Occipital lobe (tissue), 2 donors: ENCODE results near the gene PFKFB3. TPM values are rescaled to one million over a fixed set of nuclear protein-coding genes. Genes with fewer than 3 reads are reported as not detected.
A peak's percentile ranks its signal among the peaks of the same experiment; 100 is the strongest.

ENCODE experiments used
- DNase-seq: peaks from one replicate; lab custom pipeline; 2025; lab: John Stamatoyannopoulos, UW
- total RNA-seq: library from RNA; depleted of rRNA; stranded (reverse); fragments of >200 nt; gene quantifications from one replicate; pipeline ENCODE4 v1.2.3, GENCODE V29; 2014

PFKFB3 gene
- total RNA-seq, 1 donor from 2014 or later, result 21.4 TPM

DNA sequence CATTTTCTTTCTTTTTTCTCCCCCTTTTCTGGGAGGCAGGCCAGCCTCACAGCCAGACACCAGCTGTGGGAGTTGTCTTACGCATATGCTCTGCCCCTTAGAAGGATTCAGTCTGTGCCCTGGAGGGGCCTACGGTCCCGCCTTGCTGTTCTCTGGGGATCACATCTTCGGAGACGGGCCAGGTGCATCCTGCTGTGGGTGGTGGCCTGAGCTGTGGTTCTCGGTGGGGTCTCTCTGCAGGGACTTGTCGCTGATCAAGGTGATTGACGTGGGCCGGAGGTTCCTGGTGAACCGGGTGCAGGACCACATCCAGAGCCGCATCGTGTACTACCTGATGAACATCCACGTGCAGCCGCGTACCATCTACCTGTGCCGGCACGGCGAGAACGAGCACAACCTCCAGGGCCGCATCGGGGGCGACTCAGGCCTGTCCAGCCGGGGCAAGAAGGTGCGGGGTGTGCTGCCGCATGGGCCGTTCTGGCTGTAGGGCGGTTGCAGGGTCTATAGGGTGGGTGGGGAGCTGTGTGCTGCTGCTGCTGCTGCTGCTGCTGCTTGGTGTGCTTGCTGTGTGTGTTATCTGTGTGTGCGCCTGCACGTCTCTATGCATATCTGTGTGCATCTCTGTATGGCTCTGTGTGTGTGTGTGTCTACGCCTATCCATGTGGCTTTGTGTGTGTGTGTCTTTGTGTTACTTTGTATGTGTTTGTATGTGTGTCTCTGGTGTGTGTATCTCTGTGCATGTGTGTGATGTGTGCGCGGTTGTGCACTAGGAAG is 17.9 kb downstream of the PFKFB3 start:
- no peak for DNase-seq

DNA sequence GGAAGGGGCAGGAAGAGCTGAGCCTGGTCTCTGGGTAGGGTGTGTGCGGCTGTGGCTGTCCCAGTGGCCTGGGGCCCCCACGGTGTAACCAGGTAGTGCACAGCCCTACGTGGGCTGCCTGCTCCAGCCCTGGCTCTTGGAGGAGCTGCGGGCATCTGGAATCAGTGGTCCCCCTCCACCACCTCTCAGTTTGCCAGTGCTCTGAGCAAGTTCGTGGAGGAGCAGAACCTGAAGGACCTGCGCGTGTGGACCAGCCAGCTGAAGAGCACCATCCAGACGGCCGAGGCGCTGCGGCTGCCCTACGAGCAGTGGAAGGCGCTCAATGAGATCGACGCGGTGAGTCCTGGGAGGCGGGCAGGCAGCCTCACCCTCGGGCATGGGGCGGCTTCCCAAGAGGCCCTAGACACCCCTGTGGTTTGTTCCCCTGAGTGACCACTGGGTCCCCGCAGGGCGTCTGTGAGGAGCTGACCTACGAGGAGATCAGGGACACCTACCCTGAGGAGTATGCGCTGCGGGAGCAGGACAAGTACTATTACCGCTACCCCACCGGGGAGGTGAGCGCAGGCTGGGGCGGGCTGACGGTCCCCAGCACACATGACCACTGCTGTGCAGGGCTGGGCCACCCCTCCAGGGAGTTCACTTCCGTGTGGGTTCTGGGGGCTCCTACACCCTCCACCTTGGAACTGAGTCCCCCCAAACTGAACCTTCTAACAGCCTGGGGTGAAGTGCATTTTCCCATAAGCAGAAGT is 18.6 kb downstream of the PFKFB3 start:
- no peak for DNase-seq

DNA sequence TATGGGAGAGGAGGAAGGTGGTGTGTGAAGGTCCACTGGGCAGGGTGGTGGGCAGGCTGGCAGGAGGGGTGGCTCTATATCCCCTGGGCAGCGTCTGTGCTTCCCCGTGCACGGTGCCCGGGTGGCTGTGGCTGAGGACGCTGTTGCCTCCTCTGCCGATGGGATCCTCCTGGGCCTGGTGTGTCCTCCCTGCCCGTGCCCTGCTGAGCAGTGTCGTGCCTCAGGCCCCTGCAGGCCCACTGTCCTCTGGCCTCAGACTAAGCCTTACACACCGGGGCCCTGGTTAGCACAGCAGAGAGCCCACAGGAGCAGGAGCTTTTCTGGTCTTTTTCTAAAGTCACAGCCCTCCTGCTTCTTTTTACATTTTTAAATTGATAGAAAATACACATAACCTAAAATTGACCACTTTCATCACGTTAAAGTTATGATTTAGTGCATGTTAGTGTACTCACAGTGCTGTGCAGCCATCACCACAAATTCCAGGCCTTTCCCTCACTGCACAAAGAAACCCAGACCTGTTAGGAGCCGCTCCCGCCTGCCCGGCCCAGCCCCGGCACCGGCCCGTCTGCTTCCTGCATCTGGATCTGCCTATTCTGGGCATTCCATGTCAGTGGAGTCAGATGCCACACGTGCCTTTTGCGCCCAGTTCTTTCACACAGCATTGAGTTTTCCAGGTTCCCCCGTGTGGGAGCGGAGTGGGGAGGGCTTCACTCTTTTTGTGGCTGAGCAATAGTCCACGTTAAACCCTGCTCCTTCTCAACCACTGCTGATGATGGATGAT is 19.4 kb downstream of the PFKFB3 start:
- DNase-seq, result no peak

DNA sequence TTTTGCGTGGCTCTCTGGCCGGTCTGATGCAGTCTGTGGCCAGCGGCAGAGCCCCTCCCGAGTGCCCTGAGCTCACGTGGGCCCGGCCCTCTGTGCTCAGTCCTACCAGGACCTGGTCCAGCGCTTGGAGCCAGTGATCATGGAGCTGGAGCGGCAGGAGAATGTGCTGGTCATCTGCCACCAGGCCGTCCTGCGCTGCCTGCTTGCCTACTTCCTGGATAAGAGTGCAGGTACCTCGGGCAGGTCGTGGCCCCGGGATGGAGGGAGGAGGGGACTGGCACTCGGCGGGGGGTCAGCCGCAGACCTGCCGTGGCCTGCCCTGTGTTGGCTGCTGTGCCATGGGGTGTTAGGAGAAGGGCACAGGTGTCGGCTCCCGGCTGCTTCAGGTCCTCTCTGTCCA is 20.0 kb downstream of the PFKFB3 start:
- DNase-seq, result no peak

- no peak for DNase-seq
These were observed 21.2 kb downstream of the PFKFB3 start for GRCh38 chr10:6223981-6224380.

GRCh38 chr10:6224781-6225180 is 22.0 kb downstream of the PFKFB3 start:
- no peak for DNase-seq

DNA sequence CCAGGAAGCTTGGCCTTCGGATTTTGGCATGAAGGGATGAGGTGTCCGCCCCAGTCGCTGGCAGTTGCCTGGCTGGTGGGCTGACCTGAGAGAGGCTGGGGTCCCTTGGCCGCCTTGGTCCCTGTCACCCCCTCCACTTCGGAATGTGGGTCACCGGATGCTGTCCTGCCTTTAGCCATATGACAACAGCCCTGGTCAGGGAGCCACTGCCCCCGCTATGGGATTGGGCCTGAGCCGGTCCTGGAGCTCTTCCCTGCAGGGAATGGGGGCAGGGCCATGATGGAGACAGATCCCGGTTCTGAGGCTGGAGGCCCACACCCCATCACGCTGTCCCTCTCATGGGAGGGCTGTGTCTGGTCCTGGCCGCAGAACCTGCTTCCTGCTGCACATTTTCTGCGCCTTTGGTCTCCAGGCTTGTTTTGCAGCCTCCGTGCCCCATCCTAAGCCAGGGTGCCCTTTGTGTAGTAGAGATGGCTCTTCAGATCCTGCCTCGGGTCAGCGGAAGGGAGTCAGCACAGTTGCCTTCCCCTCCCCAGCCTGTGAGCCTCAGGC is 22.6 kb downstream of the PFKFB3 start:
- DNase-seq, result no peak

- peak; percentile 23 for DNase-seq
These were observed 23.5 kb downstream of the PFKFB3 start for GRCh38 chr10:6226216-6226615.

- no peak for DNase-seq
These were observed 24.6 kb downstream of the PFKFB3 start for GRCh38 chr10:6227346-6227745.

DNA sequence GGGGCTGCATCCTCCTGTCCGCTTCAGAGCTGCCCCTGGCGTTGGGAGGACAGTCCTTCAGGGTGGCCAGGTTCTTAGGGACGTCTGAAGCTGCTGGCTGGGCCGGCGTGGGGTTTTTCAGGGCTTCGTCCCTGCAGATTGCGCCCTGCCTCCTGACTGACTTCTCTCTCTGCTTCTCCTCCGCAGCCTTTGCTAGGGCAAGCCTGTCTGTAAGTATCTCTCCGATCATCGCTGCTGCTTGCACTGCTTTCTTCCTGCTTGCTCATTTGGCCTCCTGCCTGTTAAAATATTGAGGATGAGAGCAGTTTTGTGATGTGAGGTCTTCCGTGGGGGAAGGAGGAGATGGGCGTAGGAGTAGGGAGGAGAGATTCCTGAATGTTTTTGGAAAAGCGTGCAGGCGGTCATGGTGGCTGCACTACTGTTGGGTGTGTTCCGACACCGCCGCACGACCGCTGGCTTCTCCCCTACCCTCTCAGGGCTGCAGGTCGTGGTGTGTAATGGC is 25.3 kb downstream of the PFKFB3 start:
- peak; percentile 35 for DNase-seq

DNA sequence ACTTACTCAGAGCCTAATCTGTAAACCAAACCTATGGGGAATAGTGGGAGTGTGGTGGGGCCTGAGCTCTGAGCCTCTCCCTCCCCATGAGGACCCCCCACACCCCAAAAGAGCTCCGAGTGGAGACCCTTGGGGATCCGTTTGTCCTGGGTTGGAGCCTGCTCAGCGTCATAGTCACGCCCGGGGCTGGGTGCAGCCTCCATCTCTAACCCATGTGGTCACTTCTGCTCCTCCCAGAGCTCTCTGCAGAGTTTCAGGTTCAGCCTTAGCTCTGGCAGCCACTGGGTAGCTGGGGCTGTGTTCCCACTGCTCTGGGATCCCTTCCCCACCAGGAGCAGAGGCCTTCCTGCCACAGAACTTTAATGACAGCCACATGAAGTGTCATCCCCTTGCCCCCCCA is 25.9 kb downstream of the PFKFB3 start:
- no peak for DNase-seq

GRCh38 chr10:6229290-6229689 is 26.6 kb downstream of the PFKFB3 start:
- DNase-seq, result no peak

DNA sequence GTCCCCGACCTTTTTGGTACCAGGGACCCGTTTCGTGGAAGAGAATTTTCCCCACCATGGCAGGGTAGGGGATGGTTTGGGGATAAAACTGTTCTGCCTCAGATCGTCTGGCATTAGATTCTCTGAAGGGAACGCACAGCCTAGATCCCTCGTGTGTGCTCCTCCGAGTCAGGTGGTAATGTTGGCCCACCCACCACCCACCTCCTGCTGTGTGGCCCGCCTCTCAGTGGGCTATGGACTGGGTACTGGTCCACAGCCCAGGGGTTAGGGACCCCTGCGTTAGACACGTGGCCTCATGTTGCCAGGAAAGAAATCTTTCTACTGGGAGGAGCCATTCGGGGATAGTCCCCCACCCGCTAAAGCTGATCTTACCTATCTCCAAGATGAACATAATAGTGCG is 27.0 kb downstream of the PFKFB3 start:
- no peak for DNase-seq

GRCh38 chr10:6230315-6230714 is 27.6 kb downstream of the PFKFB3 start:
- no peak for DNase-seq

- no peak for DNase-seq
These were observed 28.4 kb downstream of the PFKFB3 start for GRCh38 chr10:6231146-6231545.

DNA sequence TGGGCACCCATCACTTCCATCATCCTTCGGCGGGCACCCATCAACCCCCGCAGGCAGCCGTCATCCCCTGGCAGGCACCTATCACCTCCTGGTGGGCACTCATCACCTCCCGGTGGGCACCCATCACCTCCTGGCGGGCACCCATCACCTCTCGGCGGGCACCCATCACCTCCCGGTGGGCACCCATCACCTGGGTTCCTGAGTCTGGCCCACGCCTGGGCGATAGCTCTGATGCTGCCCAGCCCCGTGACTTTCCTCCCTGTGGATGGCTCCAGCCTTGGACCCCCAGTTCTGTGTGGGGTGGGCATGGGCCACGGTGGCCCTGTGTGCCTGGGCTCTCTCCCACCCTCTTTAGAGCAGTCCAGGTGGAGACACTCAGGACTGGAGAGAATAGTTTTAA is 29.0 kb downstream of the PFKFB3 start:
- DNase-seq, result no peak

GRCh38 chr10:6232225-6232807 is 29.6 kb downstream of the PFKFB3 start:
- DNase-seq, result no peak

DNA sequence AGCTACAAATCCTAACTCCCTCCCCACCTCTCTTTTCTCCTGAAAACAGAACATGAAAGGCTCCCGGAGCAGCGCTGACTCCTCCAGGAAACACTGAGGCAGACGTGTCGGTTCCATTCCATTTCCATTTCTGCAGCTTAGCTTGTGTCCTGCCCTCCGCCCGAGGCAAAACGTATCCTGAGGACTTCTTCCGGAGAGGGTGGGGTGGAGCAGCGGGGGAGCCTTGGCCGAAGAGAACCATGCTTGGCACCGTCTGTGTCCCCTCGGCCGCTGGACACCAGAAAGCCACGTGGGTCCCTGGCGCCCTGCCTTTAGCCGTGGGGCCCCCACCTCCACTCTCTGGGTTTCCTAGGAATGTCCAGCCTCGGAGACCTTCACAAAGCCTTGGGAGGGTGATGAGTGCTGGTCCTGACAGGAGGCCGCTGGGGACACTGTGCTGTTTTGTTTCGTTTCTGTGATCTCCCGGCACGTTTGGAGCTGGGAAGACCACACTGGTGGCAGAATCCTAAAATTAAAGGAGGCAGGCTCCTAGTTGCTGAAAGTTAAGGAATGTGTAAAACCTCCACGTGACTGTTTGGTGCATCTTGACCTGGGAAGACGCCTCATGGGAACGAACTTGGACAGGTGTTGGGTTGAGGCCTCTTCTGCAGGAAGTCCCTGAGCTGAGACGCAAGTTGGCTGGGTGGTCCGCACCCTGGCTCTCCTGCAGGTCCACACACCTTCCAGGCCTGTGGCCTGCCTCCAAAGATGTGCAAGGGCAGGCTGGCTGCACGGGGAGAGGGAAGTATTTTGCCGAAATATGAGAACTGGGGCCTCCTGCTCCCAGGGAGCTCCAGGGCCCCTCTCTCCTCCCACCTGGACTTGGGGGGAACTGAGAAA is 30.4 kb downstream of the PFKFB3 start:
- DNase-seq, result no peak

DNA sequence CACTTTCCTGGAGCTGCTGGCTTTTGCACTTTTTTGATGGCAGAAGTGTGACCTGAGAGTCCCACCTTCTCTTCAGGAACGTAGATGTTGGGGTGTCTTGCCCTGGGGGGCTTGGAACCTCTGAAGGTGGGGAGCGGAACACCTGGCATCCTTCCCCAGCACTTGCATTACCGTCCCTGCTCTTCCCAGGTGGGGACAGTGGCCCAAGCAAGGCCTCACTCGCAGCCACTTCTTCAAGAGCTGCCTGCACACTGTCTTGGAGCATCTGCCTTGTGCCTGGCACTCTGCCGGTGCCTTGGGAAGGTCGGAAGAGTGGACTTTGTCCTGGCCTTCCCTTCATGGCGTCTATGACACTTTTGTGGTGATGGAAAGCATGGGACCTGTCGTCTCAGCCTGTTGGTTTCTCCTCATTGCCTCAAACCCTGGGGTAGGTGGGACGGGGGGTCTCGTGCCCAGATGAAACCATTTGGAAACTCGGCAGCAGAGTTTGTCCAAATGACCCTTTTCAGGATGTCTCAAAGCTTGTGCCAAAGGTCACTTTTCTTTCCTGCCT is 31.1 kb downstream of the PFKFB3 start:
- no peak for DNase-seq

DNA sequence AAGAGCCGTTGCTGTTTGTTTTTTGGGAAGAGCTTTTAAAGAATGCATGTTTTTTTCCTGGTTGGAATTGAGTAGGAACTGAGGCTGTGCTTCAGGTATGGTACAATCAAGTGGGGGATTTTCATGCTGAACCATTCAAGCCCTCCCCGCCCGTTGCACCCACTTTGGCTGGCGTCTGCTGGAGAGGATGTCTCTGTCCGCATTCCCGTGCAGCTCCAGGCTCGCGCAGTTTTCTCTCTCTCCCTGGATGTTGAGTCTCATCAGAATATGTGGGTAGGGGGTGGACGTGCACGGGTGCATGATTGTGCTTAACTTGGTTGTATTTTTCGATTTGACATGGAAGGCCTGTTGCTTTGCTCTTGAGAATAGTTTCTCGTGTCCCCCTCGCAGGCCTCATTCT is 31.6 kb downstream of the PFKFB3 start:
- no peak for DNase-seq
